H1 (cell line): ENCODE measurements around the gene AK8. TPM values are rescaled to one million over a fixed set of nuclear protein-coding genes. Genes with fewer than 3 reads are reported as not detected.

Experiments used
- CREB1 ChIP-seq: IDR thresholded peaks from 2 replicates; pipeline ENCODE4 v1.6.1; 2012; ENCODE audit warnings: inconsistent platforms
- RAD21 ChIP-seq, 2 experiments: IDR thresholded peaks in 1 of 2; conservative IDR thresholded peaks in 1 of 2; 2 replicates each; pipeline ENCODE4 v1.6.1; 2011; ENCODE audit warnings: low read depth in 2 of 2, low read length in 2 of 2, improper control_type of control experiment in 1 of 2, inconsistent platforms in 1 of 2, mild to moderate bottlenecking in 1 of 2, moderate library complexity in 1 of 2
- TCF12 ChIP-seq: IDR thresholded peaks from 2 replicates; pipeline ENCODE4 v1.6.1; 2011; ENCODE audit warnings: low read depth, mild to moderate bottlenecking, low read length
- polyA plus RNA-seq, 7 experiments: library from polyadenylated mRNA; depleted of rRNA in 3 of 7; stranded (reverse) in 5 of 7; unstranded in 2 of 7; fragments of >200 nt in 5 of 7; fragments of 200-250 nt in 2 of 7; gene quantifications; 1 replicate in 5 of 7; 2 replicates in 1 of 7; 4 replicates in 1 of 7; pipeline versions ENCODE4 v1.2.1 to v1.2.3, GENCODE V29; 2011 to 2013; ENCODE audit warnings: missing spikeins in 2 of 7, mixed read lengths in 2 of 7
- total RNA-seq: library from RNA; stranded (reverse); fragmentation: NEBNext Ultra II Directional; extraction: Animal tissue kit (Norgen Biotek cat#: 25700); gene quantifications from 2 replicates; pipeline ENCODE4 v1.2.1, GENCODE V29; 2021

Gene AK8
- total and polyA plus RNA-seq, 2 of the 8 experiments (the other 6 are each of a cell fraction or from before 2014, with no cell fraction given): 0.35 to 0.48 TPM

DNA sequence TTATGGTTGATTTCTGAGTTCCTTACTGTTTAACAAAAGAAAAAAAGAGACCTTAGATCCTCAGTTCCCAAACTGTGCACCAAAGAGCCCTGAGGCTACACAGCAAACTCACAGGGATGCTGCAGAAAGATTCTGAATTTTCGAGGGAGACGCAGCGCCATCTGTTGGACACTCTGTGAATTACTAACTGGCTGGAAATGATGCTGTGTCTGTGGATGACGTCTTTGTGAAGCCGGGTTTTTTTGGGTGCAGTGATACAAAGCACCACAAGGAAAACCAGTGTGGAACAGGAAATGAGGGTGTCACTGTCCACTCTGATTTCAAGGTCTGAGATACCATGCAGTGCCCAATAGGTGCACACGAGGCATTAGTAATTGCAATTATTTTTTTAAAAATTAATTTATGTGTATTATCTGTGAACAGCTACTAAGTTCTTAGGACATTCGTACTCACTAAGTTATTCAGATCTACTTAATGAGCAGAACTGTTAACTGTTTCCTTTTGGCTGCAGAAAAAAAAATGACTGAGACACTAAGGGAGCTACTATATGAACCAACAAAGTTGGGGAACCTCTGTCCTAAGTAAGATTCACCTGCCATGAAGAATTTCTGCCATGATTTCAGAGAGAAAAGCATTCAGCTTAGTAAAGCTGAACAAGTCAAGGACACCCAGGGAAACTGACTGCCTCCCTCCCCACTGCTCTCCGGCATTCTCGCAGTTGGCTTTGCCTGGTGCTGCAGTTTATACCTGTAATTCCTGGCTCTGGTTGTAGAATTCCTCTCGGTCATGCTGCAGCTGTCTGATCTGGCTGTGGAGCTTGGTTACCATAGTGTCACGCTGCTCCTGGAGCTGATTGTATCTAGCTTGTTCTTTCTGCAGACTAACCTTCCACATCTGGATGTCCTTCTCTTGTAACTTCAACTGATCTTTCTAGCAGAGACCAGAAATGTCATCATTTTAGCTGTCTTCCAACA, 24.1 kb upstream of the AK8 start (continued):
- TF ChIP-seq TCF12: no peak
- peak; percentile 62; the same call in 1 of the 2 replicates for TF ChIP-seq CREB1
- TF ChIP-seq RAD21 (IDR thresholded peaks at IDR 0.05 in 1 of 2, conservative IDR thresholded peaks at IDR 0.05 in 1 of 2; ENCODE audit: low read depth in 2 of 2, low read length in 2 of 2): peak; percentile 78 to 85
- TF ChIP-seq, all 59 proteins: peak for 5
